ENCODE data around the gene CFAP70.

CFAP70 gene

DNA sequence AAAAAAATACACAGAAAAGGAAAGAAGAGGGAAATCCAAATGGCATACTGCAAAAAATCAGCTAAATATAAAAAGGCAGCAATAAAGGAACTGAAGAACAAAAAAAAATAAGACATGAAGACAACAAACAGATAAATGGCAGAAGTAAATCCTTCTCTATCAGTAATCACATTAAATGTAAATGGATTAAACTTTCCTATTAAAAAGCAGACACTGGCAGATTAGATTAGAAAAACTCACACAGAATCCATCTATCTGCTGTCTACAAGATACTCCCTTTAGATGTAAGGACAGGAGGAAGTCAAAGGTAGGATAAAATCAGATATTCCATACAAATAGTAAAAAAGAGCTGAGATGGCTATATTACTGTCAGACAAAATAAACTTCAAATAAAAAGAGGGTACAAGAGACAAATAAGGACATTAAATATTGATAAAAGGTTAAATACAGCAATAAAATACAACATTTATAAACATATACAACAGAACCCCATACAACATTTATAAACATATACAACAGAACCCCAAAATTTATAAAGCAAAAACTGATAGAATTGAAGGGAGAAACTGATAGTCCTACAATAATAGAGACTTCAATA lies 51.4 kb downstream of the CFAP70 start:
- no peak overlapping the region for H3K4me3 ChIP-seq (ENCODE audit: low read length)
- no peak for DNase-seq (ENCODE audit: low read depth)
- TF ChIP-seq CTCF (conservative IDR thresholded peaks at IDR 0.05; ENCODE audit: low read length) = no peak

DNA sequence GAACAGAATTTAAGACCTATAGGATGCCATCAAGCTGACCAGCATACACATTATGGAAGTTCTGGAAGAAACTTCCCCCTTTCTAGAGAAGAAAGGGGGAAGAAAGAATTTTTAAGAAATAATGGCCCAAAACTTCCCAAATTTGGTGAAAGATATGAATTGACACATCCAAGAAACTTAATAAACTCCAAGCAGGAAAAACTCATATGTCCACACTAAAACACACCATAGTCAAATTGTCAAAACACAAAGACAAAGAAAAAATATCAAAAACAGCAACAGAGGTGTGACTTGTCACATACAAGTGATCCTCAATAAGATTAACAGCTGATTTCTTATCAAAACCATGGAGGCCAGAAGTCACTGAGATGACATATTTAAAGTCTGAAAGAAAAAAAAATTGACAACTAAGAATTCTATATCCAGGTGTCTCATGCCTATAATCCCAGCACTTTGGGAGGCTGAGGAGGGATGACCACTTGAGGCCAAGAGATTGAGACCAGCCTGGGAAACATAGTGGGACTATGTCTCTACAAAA lies 52.4 kb downstream of the CFAP70 start:
- TF ChIP-seq CTCF (conservative IDR thresholded peaks at IDR 0.05; ENCODE audit: low read length) = no peak
- no peak for DNase-seq (ENCODE audit: low read depth)
- no peak overlapping the region for H3K4me3 ChIP-seq (ENCODE audit: low read length)

GRCh38 chr10:73296946-73297345 lies 61.7 kb downstream of the CFAP70 start:
- no peak for TF ChIP-seq CTCF (conservative IDR thresholded peaks at IDR 0.05; ENCODE audit: low read length)
- DNase-seq (ENCODE audit: low read depth) = no peak
- no peak overlapping the region for H3K4me3 ChIP-seq (ENCODE audit: low read length)

GRCh38 chr10:73293461-73293860 lies 65.2 kb downstream of the CFAP70 start:
- TF ChIP-seq CTCF (conservative IDR thresholded peaks at IDR 0.05; ENCODE audit: low read length) = no peak
- no peak overlapping the region for H3K4me3 ChIP-seq (ENCODE audit: low read length)
- no peak for DNase-seq (ENCODE audit: low read depth)

- DNase-seq (ENCODE audit: low read depth) = no peak
- H3K4me3 ChIP-seq (ENCODE audit: low read length) = no peak overlapping the region
- TF ChIP-seq CTCF (conservative IDR thresholded peaks at IDR 0.05; ENCODE audit: low read length) = no peak
Measured at GRCh38 chr10:73289958-73290357, 68.7 kb downstream of the CFAP70 start.

GRCh38 chr10:73287441-73287840 lies 71.2 kb downstream of the CFAP70 start:
- TF ChIP-seq CTCF (conservative IDR thresholded peaks at IDR 0.05; ENCODE audit: low read length) = no peak
- DNase-seq (ENCODE audit: low read depth) = no peak

DNA sequence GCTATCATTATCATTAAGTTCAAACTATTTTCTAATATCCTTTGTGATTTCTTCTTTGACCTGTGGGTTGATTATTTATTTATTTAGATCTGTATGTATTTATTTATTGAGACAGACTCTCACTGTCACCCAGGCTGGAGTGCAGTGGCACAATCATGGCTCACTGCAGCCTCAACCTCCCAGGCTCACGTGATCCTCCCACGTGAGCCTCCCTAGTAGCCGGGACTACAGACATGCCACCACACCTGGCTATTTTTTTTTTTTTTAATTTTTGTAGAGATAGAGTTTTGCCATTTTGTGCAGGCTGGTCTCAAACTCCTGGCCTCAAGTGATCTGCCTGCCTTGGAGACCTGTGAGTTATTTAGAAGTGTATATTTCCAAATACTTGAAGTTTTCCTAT lies 77.6 kb downstream of the CFAP70 start:
- no peak overlapping the region for H3K4me3 ChIP-seq (ENCODE audit: low read length)
- no peak for TF ChIP-seq CTCF (conservative IDR thresholded peaks at IDR 0.05; ENCODE audit: low read length)
- DNase-seq (ENCODE audit: low read depth) = no peak

More at GRCh38 chr10:73287441-73287840, 71.2 kb downstream of the CFAP70 start:
- no peak overlapping the region for H3K4me3 ChIP-seq (ENCODE audit: low read length)
